Activated naive CD4-positive, alpha-beta T cell treated with anti-CD3 and anti-CD28 coated beads, Interleukin-2, amount 50 U/mL, for 72 hours (primary cell): ENCODE results near the gene MOCS3. TPM values are rescaled to one million over a fixed set of nuclear protein-coding genes. Genes with fewer than 3 reads are reported as not detected.

Experiments
- ATAC-seq, 2 donors: fragments of 150-1000 bp; cut with Tn5 transposase; 2 replicates each; pipeline ENCODE4 v1.10.0; 2021; ENCODE audit warnings: mild to moderate bottlenecking in 2 of 2, moderate library complexity in 2 of 2
- DNase-seq, 2 donors: peaks; one replicate each; pipeline ENCODE4 v3.0.0; 2021 to 2022; ENCODE audit warnings: low spot score in 2 of 2
- H3K27ac Mint-ChIP-seq, 2 donors: one replicate each; pipeline ENCODE4 v1.8.0; 2022; ENCODE audit warnings: mild to moderate bottlenecking in 2 of 2, mixed read lengths in 2 of 2
- H3K36me3 Mint-ChIP-seq, 2 donors: one replicate each; pipeline ENCODE4 v1.8.0; 2022; ENCODE audit warnings: mixed read lengths in 2 of 2
- H3K9me3 Mint-ChIP-seq, 2 donors: one replicate each; pipeline ENCODE4 v1.8.0; 2022; ENCODE audit warnings: mixed read lengths in 2 of 2
- total RNA-seq, 2 donors: library from RNA; stranded (reverse); gene quantifications; one replicate each; pipeline ENCODE4 v1.2.3, GENCODE V29; 2022

MOCS3 gene
- 1 to 10 TPM; 2.4 to 4.3 TPM for total RNA-seq

- H3K36me3 Mint-ChIP-seq = peaks cover 18 to 22% of the 10 kb centered on the region in 2 donors
- H3K27ac Mint-ChIP-seq = peak within 1 kb of the TSS; percentile 99
- ATAC-seq = peak; percentile 80 to 81
Measured at GRCh38 chr20:50958615-50959542, at the start of gene MOCS3. Gene MOCS3, plus strand, starts transcription at chr20:50958818. Its CDS starts 25 bp downstream, at chr20:50958843.

GRCh38 chr20:50909413-50909812 is 49.2 kb upstream of the MOCS3 start:
- ATAC-seq = no peak
- Mint-ChIP-seq H3K36me3 (peaks cover 6 to 34% of the 10 kb centered on the region in 2 donors), H3K9me3 (no peaks in the 10 kb centered on the region), H3K27ac (peak overlapping the region; percentile 19 to 22)
- DNase-seq = no peak

More at GRCh38 chr20:50958615-50959542, at the start of gene MOCS3:
- peak; percentile 73 to 84 for DNase-seq
- H3K9me3 Mint-ChIP-seq = no peaks in the 10 kb centered on the region

GRCh38 chr20:50911030-50911429 is 47.6 kb upstream of the MOCS3 start:
- H3K36me3 Mint-ChIP-seq = peaks cover 6 to 34% of the 10 kb centered on the region in 2 donors
- H3K9me3 Mint-ChIP-seq = no peaks in the 10 kb centered on the region
- ATAC-seq (no peak), DNase-seq (no peak)
- peak overlapping the region; percentile 44 to 69 for H3K27ac Mint-ChIP-seq

GRCh38 chr20:50911716-50912115 is 46.9 kb upstream of the MOCS3 start:
- no peaks in the 10 kb centered on the region for H3K9me3 Mint-ChIP-seq
- peaks cover 6 to 34% of the 10 kb centered on the region in 2 donors for H3K36me3 Mint-ChIP-seq
- peak overlapping the region; percentile 44 to 82 for H3K27ac Mint-ChIP-seq
- ATAC-seq (peak; percentile 48 to 72), DNase-seq (no peak)

GRCh38 chr20:50913690-50914375 is 44.8 kb upstream of the MOCS3 start:
- Mint-ChIP-seq H3K27ac (peak overlapping the region; percentile 54 to 78), H3K36me3 (peaks cover 6 to 31% of the 10 kb centered on the region in 2 donors), H3K9me3 (no peaks in the 10 kb centered on the region)
- DNase-seq (peak in 1 of 2 donors; percentile 40), ATAC-seq (peak; percentile 94 to 96)

GRCh38 chr20:50915424-50915823 is 43.2 kb upstream of the MOCS3 start:
- Mint-ChIP-seq H3K36me3 (peaks cover 0 to 27% of the 10 kb centered on the region in 2 donors), H3K27ac (no peak overlapping the region), H3K9me3 (no peaks in the 10 kb centered on the region)
- ATAC-seq (no peak), DNase-seq (no peak)

- ATAC-seq (no peak), DNase-seq (no peak)
- H3K9me3 Mint-ChIP-seq = no peaks in the 10 kb centered on the region
- peaks cover 0 to 24% of the 10 kb centered on the region in 2 donors for H3K36me3 Mint-ChIP-seq
- no peak overlapping the region for H3K27ac Mint-ChIP-seq
Measured at GRCh38 chr20:50916257-50916656, 42.4 kb upstream of the MOCS3 start.

- Mint-ChIP-seq H3K36me3 (peaks cover 0 to 18% of the 10 kb centered on the region in 2 donors), H3K27ac (peak overlapping the region; percentile 29 to 41), H3K9me3 (no peaks in the 10 kb centered on the region)
- ATAC-seq (no peak), DNase-seq (no peak)
Measured at GRCh38 chr20:50916934-50917333, 41.7 kb upstream of the MOCS3 start.

- no peak for DNase-seq
- Mint-ChIP-seq H3K9me3 (no peaks in the 10 kb centered on the region), H3K27ac (no peak overlapping the region), H3K36me3 (peaks cover 0 to 25% of the 10 kb centered on the region in 2 donors)
- ATAC-seq = no peak
Measured at GRCh38 chr20:50918403-50918802, 40.2 kb upstream of the MOCS3 start.

GRCh38 chr20:50919567-50919966 is 39.1 kb upstream of the MOCS3 start:
- ATAC-seq (no peak), DNase-seq (no peak)
- Mint-ChIP-seq H3K27ac (peak overlapping the region in 1 of 2 donors; percentile 86), H3K36me3 (peaks cover 0 to 19% of the 10 kb centered on the region in 2 donors), H3K9me3 (no peaks in the 10 kb centered on the region)

GRCh38 chr20:50920997-50921396 is 37.6 kb upstream of the MOCS3 start:
- Mint-ChIP-seq H3K9me3 (no peaks in the 10 kb centered on the region), H3K27ac (peak overlapping the region in 1 of 2 donors; percentile 29), H3K36me3 (peaks cover 0 to 31% of the 10 kb centered on the region in 2 donors)
- ATAC-seq (peak; percentile 59 to 88), DNase-seq (no peak)

GRCh38 chr20:50921803-50922501 is 36.7 kb upstream of the MOCS3 start:
- ATAC-seq = no peak
- H3K27ac Mint-ChIP-seq = peak overlapping the region in 1 of 2 donors; percentile 92
- H3K9me3 Mint-ChIP-seq = no peaks in the 10 kb centered on the region
- DNase-seq = no peak
- peaks cover 0 to 36% of the 10 kb centered on the region in 2 donors for H3K36me3 Mint-ChIP-seq

- ATAC-seq (no peak), DNase-seq (no peak)
- Mint-ChIP-seq H3K36me3 (peaks cover 13 to 53% of the 10 kb centered on the region in 2 donors), H3K27ac (no peak overlapping the region), H3K9me3 (no peaks in the 10 kb centered on the region)
Measured at GRCh38 chr20:50924261-50924920, 34.2 kb upstream of the MOCS3 start.

GRCh38 chr20:50926530-50926929 is 32.1 kb upstream of the MOCS3 start:
- no peak for ATAC-seq
- no peaks in the 10 kb centered on the region for H3K9me3 Mint-ChIP-seq
- no peak overlapping the region for H3K27ac Mint-ChIP-seq
- DNase-seq = no peak
- H3K36me3 Mint-ChIP-seq = peaks cover 24 to 59% of the 10 kb centered on the region in 2 donors

- Mint-ChIP-seq H3K27ac (no peak overlapping the region), H3K36me3 (peaks cover 24 to 52% of the 10 kb centered on the region in 2 donors), H3K9me3 (no peaks in the 10 kb centered on the region)
- no peak for ATAC-seq
- DNase-seq = no peak
Measured at GRCh38 chr20:50928469-50928868, 30.1 kb upstream of the MOCS3 start.
